ENCODE results near the gene GPATCH11.
A peak's percentile ranks its signal among the peaks of the same experiment; 100 is the strongest.

- TF ChIP-seq POLR2A (IDR thresholded peaks at IDR 0.05) (peak in 1 of 2 donors; percentile 52), POLR2AphosphoS5 (IDR thresholded peaks at IDR 0.05) (peak; percentile 45 to 86 (median 78))
Observed at GRCh38 chr2:37083873-37084794, at the start of gene GPATCH11, which contains the start of gene HEATR5B.

Data from sigmoid colon (tissue), 4 donors.